MM.1S (cell line): ENCODE results near the gene RAB23.

Experiments
- DNase-seq: peaks from one replicate; pipeline ENCODE4 v3.0.0-alpha.2; 2015
- H2AFZ ChIP-seq: fragments of 300-600 bp; sonication (generic); 2 replicates; pipeline ENCODE4 v1.6.0; 2016; ENCODE audit warnings: antibody characterized with exemption, low read length
- H3F3A ChIP-seq: fragments of 300-600 bp; sonication (generic); 2 replicates; pipeline ENCODE4 v1.6.1; 2016; ENCODE audit warnings: mild to moderate bottlenecking, antibody characterized with exemption, low read length, moderate library complexity, mixed read lengths; ENCODE audit not compliant: insufficient read depth
- H3K27ac ChIP-seq: fragments of 300-600 bp; sonication (generic); 2 replicates; pipeline ENCODE4 v1.5.1; 2016; ENCODE audit warnings: mild to moderate bottlenecking, low read length
- H3K27me3 ChIP-seq: fragments of 300-600 bp; sonication (generic); replicated peaks from 2 replicates; pipeline ENCODE4 v1.6.0; 2016; ENCODE audit warnings: low read length; ENCODE audit not compliant: insufficient read depth
- H3K36me3 ChIP-seq: fragments of 300-600 bp; sonication (generic); replicated peaks from 2 replicates; pipeline ENCODE4 v1.6.1; 2016; ENCODE audit warnings: mild to moderate bottlenecking, low read length, mixed read lengths; ENCODE audit not compliant: insufficient read depth
- H3K4me1 ChIP-seq: fragments of 300-600 bp; sonication (generic); 2 replicates; pipeline ENCODE4 v1.6.1; 2016; ENCODE audit warnings: low read length, mixed read lengths
- H3K4me2 ChIP-seq: fragments of 300-600 bp; sonication (generic); 2 replicates; pipeline ENCODE4 v1.6.0; 2016; ENCODE audit warnings: low read depth, low read length
- H3K4me3 ChIP-seq: fragments of 300-600 bp; sonication (generic); 2 replicates; pipeline ENCODE4 v1.5.1; 2016; ENCODE audit warnings: low read length, mixed read lengths
- H3K79me2 ChIP-seq: fragments of 300-600 bp; sonication (generic); 2 replicates; pipeline ENCODE4 v1.6.1; 2016; ENCODE audit warnings: mixed run types, low read length, mixed read lengths
- H3K9ac ChIP-seq: fragments of 300-600 bp; sonication (generic); 2 replicates; pipeline ENCODE4 v1.6.1; 2016; ENCODE audit warnings: low read length, mixed read lengths
- H3K9me2 ChIP-seq: fragments of 300-600 bp; sonication (generic); replicated peaks from 2 replicates; pipeline ENCODE4 v1.6.1; 2016; ENCODE audit warnings: mild to moderate bottlenecking, low read length, mixed read lengths; ENCODE audit not compliant: insufficient read depth
- H3K9me3 ChIP-seq: fragments of 300-600 bp; sonication (generic); replicated peaks from 2 replicates; pipeline ENCODE4 v1.6.1; 2016; ENCODE audit warnings: mild to moderate bottlenecking, low read length, mixed read lengths; ENCODE audit not compliant: insufficient read depth
- H4K20me1 ChIP-seq: fragments of 300-600 bp; sonication (generic); 2 replicates; pipeline ENCODE4 v1.6.1; 2016; ENCODE audit warnings: mild to moderate bottlenecking, low read length, moderate library complexity, mixed read lengths; ENCODE audit not compliant: insufficient read depth
- EZH2 ChIP-seq: fragments of 300-600 bp; sonication (generic); optimal IDR thresholded peaks from 2 replicates; pipeline ENCODE3; 2017; ENCODE audit warnings: low read depth, mild to moderate bottlenecking, antibody characterized with exemption, low read length, mixed read lengths
- EZH2phosphoT487 ChIP-seq: fragments of 300-600 bp; sonication (generic); IDR thresholded peaks from 2 replicates; pipeline ENCODE4 v1.6.1; 2018; ENCODE audit warnings: antibody characterized with exemption, low read length
- TF ChIP-seq, protein P1 (sequence below): fragments of 300-600 bp; sonication (generic); IDR thresholded peaks from 2 replicates; pipeline ENCODE4 v1.5.1; 2016; ENCODE audit warnings: antibody characterized with exemption, low read length, mixed read lengths

RAB23 gene

DNA sequence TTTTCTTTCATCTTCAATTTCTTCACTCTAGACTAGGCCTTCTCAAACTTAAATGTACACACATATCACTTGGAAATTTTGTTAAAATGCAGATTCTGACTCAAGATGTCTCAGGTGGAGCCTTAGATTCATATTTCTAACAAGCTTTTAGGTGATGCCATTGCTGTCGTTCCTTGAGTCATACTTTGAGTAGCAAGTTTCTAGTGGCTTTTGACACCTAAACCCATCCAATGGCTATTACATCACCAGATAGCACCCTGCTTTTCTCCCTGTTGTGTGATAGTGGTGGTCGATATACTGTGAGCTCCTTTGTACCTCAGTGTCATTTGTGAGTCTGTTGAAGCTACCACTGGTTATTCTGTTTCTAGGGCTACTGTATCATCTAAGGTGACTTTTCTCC, 84.8 kb downstream of the RAB23 start:
- H3K4me3 ChIP-seq: no peak overlapping the region
- no peaks in the 10 kb centered on the region for H3K9me2 ChIP-seq
- H3K27me3 ChIP-seq: no peaks in the 10 kb centered on the region
- H2AFZ ChIP-seq: no peak overlapping the region
- H3K9ac ChIP-seq: no peak overlapping the region
- no peaks in the 10 kb centered on the region for H4K20me1 ChIP-seq
- no peaks in the 10 kb centered on the region for H3F3A ChIP-seq
- H3K36me3 ChIP-seq: 0 out of 2 replicates have a peak, but pooled peaks cover 7% of the 10 kb centered on the region
- DNase-seq: no peak
- H3K4me2 ChIP-seq: no peak overlapping the region
- no peak for TF ChIP-seq EZH2phosphoT487
- no peak for TF ChIP-seq EZH2
- TF ChIP-seq, protein P1, sequence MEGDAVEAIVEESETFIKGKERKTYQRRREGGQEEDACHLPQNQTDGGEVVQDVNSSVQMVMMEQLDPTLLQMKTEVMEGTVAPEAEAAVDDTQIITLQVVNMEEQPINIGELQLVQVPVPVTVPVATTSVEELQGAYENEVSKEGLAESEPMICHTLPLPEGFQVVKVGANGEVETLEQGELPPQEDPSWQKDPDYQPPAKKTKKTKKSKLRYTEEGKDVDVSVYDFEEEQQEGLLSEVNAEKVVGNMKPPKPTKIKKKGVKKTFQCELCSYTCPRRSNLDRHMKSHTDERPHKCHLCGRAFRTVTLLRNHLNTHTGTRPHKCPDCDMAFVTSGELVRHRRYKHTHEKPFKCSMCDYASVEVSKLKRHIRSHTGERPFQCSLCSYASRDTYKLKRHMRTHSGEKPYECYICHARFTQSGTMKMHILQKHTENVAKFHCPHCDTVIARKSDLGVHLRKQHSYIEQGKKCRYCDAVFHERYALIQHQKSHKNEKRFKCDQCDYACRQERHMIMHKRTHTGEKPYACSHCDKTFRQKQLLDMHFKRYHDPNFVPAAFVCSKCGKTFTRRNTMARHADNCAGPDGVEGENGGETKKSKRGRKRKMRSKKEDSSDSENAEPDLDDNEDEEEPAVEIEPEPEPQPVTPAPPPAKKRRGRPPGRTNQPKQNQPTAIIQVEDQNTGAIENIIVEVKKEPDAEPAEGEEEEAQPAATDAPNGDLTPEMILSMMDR: no peak
- H3K27ac ChIP-seq: no peak overlapping the region
- H3K9me3 ChIP-seq: no peaks in the 10 kb centered on the region
- H3K79me2 ChIP-seq: no peaks in the 10 kb centered on the region
- H3K4me1 ChIP-seq: no peaks in the 10 kb centered on the region
